NT2/D1 (cell line): Measurements from ENCODE around the gene DDOST.

Experiments
- SUZ12 ChIP-seq: IDR thresholded peaks from 2 replicates; pipeline ENCODE4 v1.6.1; 2011; ENCODE audit not compliant: insufficient read length, insufficient read depth; ENCODE audit errors: extremely low read depth
- YY1 ChIP-seq: IDR thresholded peaks from 2 replicates; pipeline ENCODE4 v1.6.1; 2011; ENCODE audit not compliant: insufficient read length, insufficient read depth
- ZNF274 ChIP-seq: IDR thresholded peaks from 2 replicates; pipeline ENCODE4 v1.6.1; 2011; ENCODE audit warnings: mild to moderate bottlenecking, low read depth, low read length

GRCh38 chr1:20645414-20645813, 15.8 kb downstream of the DDOST start:
- TF ChIP-seq YY1: no peak
- no peak for TF ChIP-seq SUZ12
- TF ChIP-seq ZNF274: no peak
